BJ (cell line): Measurements from ENCODE around the gene DUSP10. TPM values are rescaled to one million over a fixed set of nuclear protein-coding genes. Genes with fewer than 3 reads are reported as not detected.

ENCODE experiments used
- CTCF ChIA-PET: fragments of 350-600 bp; formaldehyde crosslinking; extraction: SDS; loops from one replicate; lab custom pipeline; 2021; ENCODE audit warnings: antibody characterized with exemption, inconsistent platforms; lab: Yijun Ruan, JAX
- POLR2A ChIA-PET: fragments of 300-600 bp; sonication (Branson Sonifier 250); formaldehyde crosslinking; extraction: SDS; loops from one replicate; lab custom pipeline; 2021; ENCODE audit warnings: antibody characterized with exemption; lab: Charles Lee
- DNase-seq: peaks from one replicate; pipeline ENCODE4 v3.0.0-alpha.2; 2011; ENCODE audit warnings: low read depth
- H3K27me3 ChIP-seq: 2 replicates; pipeline ENCODE4 v1.6.0; 2011; ENCODE audit warnings: low read length; ENCODE audit not compliant: control insufficient read depth, insufficient read depth
- H3K36me3 ChIP-seq: 2 replicates; pipeline ENCODE4 v1.5.1; 2011; ENCODE audit warnings: low read length; ENCODE audit not compliant: control insufficient read depth, insufficient read depth
- H3K4me3 ChIP-seq: 2 replicates; pipeline ENCODE4 v1.5.1; 2011; ENCODE audit warnings: low read depth, mild to moderate bottlenecking, control low read depth, low read length
- polyA plus RNA-seq: library from polyadenylated mRNA; depleted of rRNA; stranded (reverse); fragments of >200 nt; gene quantifications from 2 replicates; pipeline ENCODE4 v1.2.3, GENCODE V29; 2011
- TF ChIP-seq, protein P1 (sequence below): IDR thresholded peaks from 2 replicates; pipeline ENCODE4 v1.5.1; 2011; ENCODE audit warnings: low read depth, mild to moderate bottlenecking, control low read depth, inconsistent platforms, low read length, moderate library complexity; ENCODE audit not compliant: insufficient read depth

DUSP10 gene
- polyA plus RNA-seq, 1 experiment = 16.1 TPM

GRCh38 chr1:221687836-221688487 is 53.9 kb downstream of the DUSP10 start:
- no peak overlapping the region for H3K4me3 ChIP-seq
- ChIA-PET POLR2A (no interaction called here), CTCF (interaction anchor here (0.8 kb wide), 1 partner anchor 18 kb away, joined by 3 read pairs; no protein-coding TSS in a partner anchor)
- no peak for DNase-seq
- TF ChIP-seq, protein P1, sequence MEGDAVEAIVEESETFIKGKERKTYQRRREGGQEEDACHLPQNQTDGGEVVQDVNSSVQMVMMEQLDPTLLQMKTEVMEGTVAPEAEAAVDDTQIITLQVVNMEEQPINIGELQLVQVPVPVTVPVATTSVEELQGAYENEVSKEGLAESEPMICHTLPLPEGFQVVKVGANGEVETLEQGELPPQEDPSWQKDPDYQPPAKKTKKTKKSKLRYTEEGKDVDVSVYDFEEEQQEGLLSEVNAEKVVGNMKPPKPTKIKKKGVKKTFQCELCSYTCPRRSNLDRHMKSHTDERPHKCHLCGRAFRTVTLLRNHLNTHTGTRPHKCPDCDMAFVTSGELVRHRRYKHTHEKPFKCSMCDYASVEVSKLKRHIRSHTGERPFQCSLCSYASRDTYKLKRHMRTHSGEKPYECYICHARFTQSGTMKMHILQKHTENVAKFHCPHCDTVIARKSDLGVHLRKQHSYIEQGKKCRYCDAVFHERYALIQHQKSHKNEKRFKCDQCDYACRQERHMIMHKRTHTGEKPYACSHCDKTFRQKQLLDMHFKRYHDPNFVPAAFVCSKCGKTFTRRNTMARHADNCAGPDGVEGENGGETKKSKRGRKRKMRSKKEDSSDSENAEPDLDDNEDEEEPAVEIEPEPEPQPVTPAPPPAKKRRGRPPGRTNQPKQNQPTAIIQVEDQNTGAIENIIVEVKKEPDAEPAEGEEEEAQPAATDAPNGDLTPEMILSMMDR = no peak
- no peaks in the 10 kb centered on the region for H3K36me3 ChIP-seq
- H3K27me3 ChIP-seq = no peaks in the 10 kb centered on the region

- Histone ChIP-seq H3K36me3 (no peaks in the 10 kb centered on the region), H3K27me3 (no peaks in the 10 kb centered on the region), H3K4me3 (no peak overlapping the region)
- POLR2A ChIA-PET = no interaction called here
- TF ChIP-seq, protein P1 = no peak
- no peak for DNase-seq
- CTCF ChIA-PET = no interaction called here
Measured at GRCh38 chr1:221683681-221684080, 58.2 kb downstream of the DUSP10 start.

GRCh38 chr1:221680085-221680484 is 61.8 kb downstream of the DUSP10 start:
- CTCF ChIA-PET = no interaction called here
- H3K36me3 ChIP-seq = no peaks in the 10 kb centered on the region
- POLR2A ChIA-PET = no interaction called here
- no peak for DNase-seq
- TF ChIP-seq, protein P1 = no peak
- H3K27me3 ChIP-seq = no peaks in the 10 kb centered on the region
- H3K4me3 ChIP-seq = no peak overlapping the region

DNA sequence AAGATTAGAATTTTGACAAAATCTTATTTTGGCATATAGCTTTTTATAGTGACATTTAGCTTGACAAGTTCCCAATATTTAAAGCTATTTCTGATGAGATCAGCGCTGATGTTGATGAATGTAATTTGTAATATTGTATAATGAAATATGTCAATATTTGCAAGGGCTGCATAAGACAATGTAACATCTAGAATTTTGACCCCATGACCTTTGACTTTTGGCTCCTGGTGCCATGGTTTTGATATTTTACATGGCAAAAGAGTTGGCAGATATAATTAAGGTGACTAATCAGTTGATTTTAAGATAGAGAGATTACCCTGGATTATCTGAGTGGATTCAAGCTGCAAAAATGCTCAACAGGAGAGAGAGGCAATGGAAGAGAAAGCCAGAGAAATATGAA is 63.9 kb downstream of the DUSP10 start:
- Histone ChIP-seq H3K4me3 (no peak overlapping the region), H3K36me3 (no peaks in the 10 kb centered on the region), H3K27me3 (no peaks in the 10 kb centered on the region)
- POLR2A ChIA-PET = no interaction called here
- DNase-seq = no peak
- TF ChIP-seq, protein P1 = no peak
- CTCF ChIA-PET = interaction anchor here (1.0 kb wide), 1 partner anchor 22 kb away, joined by 3 read pairs; no protein-coding TSS in a partner anchor

DNA sequence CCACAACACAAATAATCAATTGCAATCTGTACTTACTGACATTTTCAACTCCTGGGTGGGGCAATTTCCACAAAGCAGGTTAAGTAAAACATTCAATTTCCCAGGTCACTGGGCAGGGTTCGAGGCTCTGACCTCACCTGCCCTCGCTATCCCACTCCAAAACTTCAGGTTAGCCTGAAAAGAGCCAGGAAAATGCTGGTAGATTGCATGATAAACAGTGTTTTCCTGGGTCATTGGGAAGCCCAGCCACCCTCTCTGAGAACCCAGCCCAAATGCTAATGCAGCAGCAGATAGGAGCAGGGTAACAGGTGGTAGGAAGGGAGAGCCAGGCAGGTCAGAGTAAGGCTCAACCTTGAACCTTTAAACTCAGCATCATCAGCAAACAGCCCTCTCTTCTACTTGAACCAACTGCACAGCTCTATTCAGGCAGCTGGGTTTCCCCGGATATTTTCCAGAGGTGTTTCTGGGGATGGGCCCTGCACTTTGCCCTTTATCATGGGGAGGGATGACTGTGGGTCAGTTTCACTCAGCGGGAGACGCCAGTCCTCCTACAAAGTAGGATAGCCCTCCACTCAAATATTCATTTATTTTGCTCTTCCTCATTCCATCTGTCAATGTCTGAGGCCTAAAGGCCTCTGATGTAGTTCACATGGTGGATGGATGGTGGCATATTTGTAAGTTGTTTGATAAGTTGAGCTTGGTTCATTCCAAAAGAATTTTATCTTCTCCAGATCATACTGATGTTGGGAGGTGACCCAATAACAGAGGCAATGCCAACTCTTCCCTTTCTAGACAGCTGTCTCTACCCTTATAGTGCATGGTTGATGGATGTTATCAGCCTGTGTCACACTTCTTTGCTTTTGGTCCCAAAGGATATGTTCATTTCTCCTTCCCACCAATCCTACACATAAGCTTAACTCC is 65.7 kb downstream of the DUSP10 start:
- TF ChIP-seq, protein P1 = no peak
- H3K36me3 ChIP-seq = no peaks in the 10 kb centered on the region
- POLR2A ChIA-PET = no interaction called here
- no peak for DNase-seq
- H3K27me3 ChIP-seq = no peaks in the 10 kb centered on the region
- no peak overlapping the region for H3K4me3 ChIP-seq
- CTCF ChIA-PET = no interaction called here
